ENCODE results near the gene ATG7. TPM values are rescaled to one million over a fixed set of nuclear protein-coding genes. Genes with fewer than 3 reads are reported as not detected.
"Not testable (repeated sequence)": the region's sequence is repeated elsewhere in the genome, so short reads cannot be mapped to it uniquely, and the experiment has no call there.

ATG7 gene
- total RNA-seq, 1 donor from 2014 or later = 62.9 TPM

GRCh38 chr3:11588338-11588737 lies 316.1 kb downstream of the ATG7 start:
- DNase-seq (ENCODE audit: low spot score) = no peak

- DNase-seq (ENCODE audit: low spot score) = no peak
Measured at GRCh38 chr3:11588755-11589154, 316.6 kb downstream of the ATG7 start.

- DNase-seq (ENCODE audit: low spot score) = no peak
Measured at GRCh38 chr3:11589706-11590105, 317.5 kb downstream of the ATG7 start.

- no peak for DNase-seq (ENCODE audit: low spot score)
Measured at GRCh38 chr3:11591002-11591355, 318.8 kb downstream of the ATG7 start.

- no peak for DNase-seq (ENCODE audit: low spot score)
Measured at GRCh38 chr3:11591391-11592282, 319.4 kb downstream of the ATG7 start.

GRCh38 chr3:11592445-11593298 lies 320.5 kb downstream of the ATG7 start:
- no peak for DNase-seq (ENCODE audit: low spot score)

- no peak for DNase-seq (ENCODE audit: low spot score)
Measured at GRCh38 chr3:11593318-11594034, 321.3 kb downstream of the ATG7 start.

- DNase-seq (ENCODE audit: low spot score) = not testable (repeated sequence)
Measured at GRCh38 chr3:11595024-11595423, 322.8 kb downstream of the ATG7 start.

- DNase-seq (ENCODE audit: low spot score) = no peak
Measured at GRCh38 chr3:11596387-11596786, 324.2 kb downstream of the ATG7 start.

- DNase-seq (ENCODE audit: low spot score) = peak; percentile 70
Measured at GRCh38 chr3:11600501-11601282, 328.5 kb downstream of the ATG7 start.

- DNase-seq (ENCODE audit: low spot score) = no peak
Measured at GRCh38 chr3:11601446-11602238, 329.4 kb downstream of the ATG7 start.

GRCh38 chr3:11602239-11602840 lies 330.1 kb downstream of the ATG7 start:
- DNase-seq (ENCODE audit: low spot score) = no peak

GRCh38 chr3:11602886-11603527 lies 330.8 kb downstream of the ATG7 start:
- DNase-seq (ENCODE audit: low spot score) = no peak

GRCh38 chr3:11603628-11604027 lies 331.4 kb downstream of the ATG7 start:
- DNase-seq (ENCODE audit: low spot score) = no peak

- no peak for DNase-seq (ENCODE audit: low spot score)
Measured at GRCh38 chr3:11604139-11604892, 332.1 kb downstream of the ATG7 start.

- no peak for DNase-seq (ENCODE audit: low spot score)
Measured at GRCh38 chr3:11605398-11605797, 333.2 kb downstream of the ATG7 start.

GRCh38 chr3:11606090-11606784 lies 334.0 kb downstream of the ATG7 start:
- DNase-seq (ENCODE audit: low spot score) = no peak

GRCh38 chr3:11606865-11607440 lies 334.8 kb downstream of the ATG7 start:
- DNase-seq (ENCODE audit: low spot score) = no peak

Data from ureter (tissue), 1 donor.